NCI-H526 (cell line): Measurements from ENCODE around the gene MAP3K5.
"Not testable (repeated sequence)": the region's sequence is repeated elsewhere in the genome, so short reads cannot be mapped to it uniquely, and the experiment has no call there.

ENCODE experiments used
- DNase-seq, 2 experiments: peaks; one replicate each; lab custom pipeline; 2025; lab: John Stamatoyannopoulos, UW

Gene MAP3K5, protein sequence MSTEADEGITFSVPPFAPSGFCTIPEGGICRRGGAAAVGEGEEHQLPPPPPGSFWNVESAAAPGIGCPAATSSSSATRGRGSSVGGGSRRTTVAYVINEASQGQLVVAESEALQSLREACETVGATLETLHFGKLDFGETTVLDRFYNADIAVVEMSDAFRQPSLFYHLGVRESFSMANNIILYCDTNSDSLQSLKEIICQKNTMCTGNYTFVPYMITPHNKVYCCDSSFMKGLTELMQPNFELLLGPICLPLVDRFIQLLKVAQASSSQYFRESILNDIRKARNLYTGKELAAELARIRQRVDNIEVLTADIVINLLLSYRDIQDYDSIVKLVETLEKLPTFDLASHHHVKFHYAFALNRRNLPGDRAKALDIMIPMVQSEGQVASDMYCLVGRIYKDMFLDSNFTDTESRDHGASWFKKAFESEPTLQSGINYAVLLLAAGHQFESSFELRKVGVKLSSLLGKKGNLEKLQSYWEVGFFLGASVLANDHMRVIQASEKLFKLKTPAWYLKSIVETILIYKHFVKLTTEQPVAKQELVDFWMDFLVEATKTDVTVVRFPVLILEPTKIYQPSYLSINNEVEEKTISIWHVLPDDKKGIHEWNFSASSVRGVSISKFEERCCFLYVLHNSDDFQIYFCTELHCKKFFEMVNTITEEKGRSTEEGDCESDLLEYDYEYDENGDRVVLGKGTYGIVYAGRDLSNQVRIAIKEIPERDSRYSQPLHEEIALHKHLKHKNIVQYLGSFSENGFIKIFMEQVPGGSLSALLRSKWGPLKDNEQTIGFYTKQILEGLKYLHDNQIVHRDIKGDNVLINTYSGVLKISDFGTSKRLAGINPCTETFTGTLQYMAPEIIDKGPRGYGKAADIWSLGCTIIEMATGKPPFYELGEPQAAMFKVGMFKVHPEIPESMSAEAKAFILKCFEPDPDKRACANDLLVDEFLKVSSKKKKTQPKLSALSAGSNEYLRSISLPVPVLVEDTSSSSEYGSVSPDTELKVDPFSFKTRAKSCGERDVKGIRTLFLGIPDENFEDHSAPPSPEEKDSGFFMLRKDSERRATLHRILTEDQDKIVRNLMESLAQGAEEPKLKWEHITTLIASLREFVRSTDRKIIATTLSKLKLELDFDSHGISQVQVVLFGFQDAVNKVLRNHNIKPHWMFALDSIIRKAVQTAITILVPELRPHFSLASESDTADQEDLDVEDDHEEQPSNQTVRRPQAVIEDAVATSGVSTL (N-terminal part only)

DNA sequence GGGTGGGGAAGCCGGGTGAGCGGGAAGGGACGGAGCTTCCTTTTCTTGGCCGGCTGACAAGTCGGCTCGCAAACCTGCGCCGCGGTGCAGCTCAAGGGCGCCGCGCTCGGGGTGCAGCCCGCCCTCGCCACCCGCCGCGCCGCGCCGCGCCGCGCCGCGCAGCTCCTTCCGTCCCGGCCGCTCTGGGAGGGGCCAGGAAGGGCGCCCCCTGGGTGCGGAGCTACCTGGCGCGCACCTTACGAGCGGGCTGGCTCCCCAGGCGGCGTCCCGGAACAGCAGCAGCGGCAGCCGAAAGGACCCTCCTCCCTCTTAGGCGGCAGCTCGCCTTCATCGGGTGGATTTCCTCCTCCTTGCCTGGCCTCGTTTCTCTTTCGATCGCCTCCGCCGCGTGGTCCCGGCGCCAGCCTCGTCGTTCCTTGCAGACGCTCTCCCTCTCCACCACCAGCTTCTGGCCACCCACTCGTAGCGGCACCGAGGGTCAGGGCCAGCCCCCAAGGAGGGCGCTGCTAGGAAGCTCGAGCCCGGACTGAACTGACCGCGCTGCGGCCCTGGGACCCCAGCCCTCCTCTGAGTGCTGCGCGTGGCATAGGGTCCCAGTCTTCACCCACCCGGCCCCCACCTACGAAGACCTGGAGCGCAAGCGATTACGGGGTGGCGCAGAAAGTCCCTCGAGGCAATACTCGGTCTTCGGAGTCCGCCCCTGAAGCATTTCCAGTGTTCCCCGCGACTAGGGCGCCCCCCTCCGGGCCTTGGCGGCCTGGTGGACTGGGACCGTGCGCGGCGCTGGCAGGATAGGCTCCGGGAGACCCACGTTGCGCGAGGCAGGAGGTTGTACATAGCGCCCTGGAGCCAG lies at the start of gene MAP3K5:
Gene MAP3K5 (minus strand): TSS at position 68 of the 853 bp plus-strand sequence. CDS start 320 bp downstream, outside the sequence.
- DNase-seq = peak; percentile 77 to 94

DNA sequence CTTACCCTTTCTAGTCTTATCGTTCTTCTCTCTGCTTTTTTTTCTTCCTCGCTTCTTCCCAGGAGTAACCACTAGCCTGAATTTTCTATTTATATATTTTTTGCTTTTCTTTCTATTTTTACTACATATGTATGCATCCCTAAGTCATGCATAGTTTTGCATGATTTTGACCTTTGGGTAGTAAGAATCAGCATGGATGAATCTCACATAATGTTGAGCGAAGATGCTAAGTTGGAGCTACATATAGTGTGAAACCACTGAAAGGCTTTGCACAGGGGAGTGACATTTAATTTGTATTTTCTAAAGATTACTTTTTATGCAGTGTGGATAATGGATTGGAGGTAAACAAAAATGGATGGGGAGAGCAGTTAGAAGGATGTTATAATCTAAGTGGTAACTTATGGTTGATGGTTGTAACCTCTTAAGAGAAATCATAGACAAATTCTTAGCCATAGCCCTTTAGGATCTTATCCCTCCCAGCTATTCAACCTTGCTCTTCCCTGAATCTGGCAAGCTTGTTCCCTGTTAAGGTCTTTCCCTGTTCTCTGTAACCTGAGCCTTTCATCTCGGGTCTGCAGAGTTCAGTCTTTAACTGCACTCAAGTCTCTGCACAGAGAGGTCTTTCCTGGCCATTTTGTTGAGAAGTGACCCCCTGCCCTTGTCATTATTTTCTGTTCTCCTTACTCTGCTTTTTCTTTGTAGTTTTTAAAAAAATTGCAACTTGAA lies 48.2 kb upstream of the MAP3K5 start:
- DNase-seq = no peak

DNA sequence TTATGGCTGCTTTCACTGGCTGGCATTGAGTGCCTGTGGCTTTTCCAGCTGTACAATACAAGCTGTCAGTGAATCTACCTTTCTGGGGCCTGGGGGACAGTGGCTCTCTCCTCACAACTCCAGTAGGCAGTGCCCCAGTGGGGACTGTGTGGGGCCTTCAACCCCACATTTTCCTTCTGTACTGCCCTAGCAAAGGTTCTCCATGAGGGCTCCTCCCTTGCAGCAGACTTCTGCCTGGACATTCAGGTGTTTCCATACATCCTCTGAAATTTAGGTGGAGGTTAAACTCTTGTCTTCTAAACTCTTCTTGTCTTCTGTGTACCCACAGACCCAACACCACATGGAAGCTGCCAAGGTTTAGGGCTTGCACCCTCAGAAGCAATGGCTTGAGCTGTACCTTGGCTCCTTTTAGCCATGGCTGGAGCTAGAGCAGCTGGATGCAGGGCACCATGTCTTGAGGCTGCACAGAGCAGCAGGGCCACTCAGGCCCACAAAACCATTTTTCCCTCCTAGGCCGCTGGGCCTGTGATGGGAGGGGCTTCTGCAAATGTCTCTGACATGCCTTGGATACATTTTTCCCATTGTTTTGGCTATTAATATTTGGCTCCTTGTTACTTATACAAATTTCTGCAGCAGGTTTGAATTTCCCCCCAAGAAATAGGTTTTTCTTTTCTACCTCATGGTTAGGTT lies 39.7 kb upstream of the MAP3K5 start:
- DNase-seq = no peak

DNA sequence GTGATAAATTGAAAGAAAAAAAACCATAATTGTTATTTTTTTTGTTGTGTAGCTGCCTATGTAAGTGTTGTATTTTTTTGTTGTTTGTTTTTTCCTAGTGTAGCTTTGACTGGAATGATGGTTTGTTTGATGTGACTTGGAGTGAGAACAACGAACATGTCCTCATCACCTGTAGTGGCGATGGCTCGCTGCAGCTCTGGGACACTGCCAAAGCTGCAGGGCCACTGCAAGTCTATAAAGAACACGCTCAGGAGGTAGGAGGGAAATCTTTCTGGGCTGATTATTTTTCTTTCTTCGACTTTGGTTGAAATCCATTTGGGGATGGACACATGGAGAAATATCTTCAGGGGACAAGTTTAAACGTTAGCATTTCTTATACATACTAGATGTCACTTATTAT lies 33.9 kb upstream of the MAP3K5 start:
- no peak for DNase-seq

DNA sequence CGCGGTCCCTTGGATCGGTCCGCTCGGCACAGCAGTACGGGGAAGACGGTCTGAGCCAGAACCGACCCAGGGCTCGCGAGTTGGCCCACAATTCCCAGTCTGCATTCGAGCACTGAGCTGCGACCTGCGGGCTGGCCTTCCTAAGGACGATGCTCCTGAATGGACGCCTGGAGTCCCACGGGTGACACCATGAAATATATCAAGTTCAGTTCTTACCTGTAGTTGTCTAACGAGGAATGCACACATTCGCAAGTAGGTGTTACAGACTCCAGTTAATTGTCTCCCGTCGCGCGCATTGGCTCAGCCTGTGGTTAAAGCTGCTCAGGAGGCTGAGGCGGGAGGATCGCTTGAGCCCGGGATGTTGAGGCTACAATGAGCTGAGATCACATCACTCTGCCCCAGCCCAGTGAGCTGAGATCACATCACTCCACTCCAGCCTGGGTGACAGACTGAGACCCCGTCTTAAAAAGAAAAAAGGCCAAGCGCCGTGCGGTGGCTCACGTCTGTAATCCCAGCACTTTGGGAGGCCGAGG lies 30.9 kb upstream of the MAP3K5 start:
- no peak for DNase-seq

DNA sequence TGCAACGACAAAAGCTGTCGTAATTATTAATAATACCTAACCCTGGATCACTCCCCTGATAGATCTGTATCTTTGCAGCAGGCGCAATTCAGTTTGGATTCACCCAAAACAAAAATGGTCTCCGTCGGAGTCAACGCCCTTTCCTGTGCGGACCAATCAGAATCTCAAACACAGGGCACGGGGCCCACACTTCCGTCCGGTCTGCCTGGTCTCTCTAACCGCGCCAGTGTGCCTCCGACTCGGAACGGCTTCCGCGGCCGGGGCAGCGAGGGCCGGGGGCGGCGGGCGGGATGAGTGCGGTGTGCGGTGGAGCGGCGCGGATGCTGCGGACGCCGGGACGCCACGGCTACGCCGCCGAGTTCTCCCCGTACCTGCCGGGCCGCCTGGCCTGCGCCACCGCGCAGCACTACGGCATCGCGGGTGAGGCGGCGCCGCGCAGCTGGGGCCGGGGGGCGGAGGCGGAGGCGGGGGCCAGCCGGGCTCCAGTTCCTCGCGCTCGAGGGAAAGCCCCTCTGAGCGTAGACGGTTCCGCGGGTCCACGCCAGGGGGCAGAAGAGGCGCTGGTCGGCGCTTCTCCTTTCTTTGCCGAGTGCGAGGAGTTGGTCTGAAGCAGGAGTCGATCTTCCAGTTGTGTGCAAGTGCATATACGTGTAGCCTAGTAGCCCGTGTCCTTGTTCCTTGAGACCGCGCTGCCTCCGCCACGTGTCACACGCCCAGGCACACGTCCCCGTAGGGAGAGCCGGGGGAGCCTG lies 30.3 kb upstream of the MAP3K5 start, which contains the start of gene PEX7:
Gene PEX7 (plus strand): TSS at position 217 of the 752 bp plus-strand sequence. CDS start 74 bp downstream, at position 291.
- DNase-seq = peak; percentile 83 to 93

DNA sequence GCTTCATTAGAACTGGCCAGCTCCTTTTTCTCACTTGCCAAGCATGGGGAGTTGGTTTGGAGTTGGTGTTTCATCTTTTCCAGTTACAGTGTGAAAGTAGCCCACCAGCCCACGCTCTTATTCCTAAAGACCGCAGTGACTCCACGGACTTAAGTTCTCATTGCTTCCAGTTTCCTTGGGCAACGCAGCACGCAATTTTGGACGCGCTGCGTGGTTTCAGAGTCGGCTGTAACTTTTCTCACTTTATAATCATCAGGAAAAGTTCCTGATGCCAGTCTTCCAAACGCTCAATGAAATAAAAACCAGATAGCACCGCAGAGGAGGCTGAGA lies 29.7 kb upstream of the MAP3K5 start:
- DNase-seq = peak; percentile 41 to 50

DNA sequence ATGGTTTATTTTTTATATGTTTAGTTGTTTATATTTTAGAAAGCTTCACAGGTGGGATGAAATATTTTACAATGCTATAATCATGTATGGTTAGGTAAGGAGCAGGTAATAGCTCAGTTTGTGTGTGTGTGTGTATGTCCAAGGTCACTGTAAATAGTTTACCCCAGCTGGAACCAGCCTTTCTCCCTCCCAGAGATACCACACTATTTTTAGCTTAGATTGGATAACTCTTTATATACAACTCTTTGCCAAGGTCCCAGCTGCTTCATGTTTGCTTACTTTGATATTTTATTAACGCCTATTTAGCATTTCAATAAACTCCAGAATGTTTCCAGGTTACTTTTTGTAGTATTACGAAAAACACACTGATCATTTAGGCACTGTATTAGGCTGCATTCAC lies 28.3 kb upstream of the MAP3K5 start:
- DNase-seq = no peak

DNA sequence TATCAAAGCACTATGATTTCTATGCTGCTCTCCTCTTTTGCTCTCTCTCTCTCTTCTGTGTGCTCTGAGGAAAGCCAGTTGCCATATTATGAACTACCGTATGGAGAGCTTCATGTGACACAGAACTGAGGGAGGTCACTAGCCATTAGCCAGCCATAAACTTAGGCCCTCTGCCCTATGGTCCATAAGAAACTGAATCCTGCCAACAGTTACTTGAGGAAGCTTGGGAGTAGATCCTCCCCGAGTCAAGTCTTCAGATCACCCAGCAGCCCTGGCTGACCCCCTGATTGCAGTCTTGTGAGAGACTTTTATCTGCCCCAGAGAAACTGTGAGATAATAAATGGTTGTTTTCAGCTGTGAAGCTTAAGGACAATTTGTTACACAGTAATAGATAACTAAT lies 24.4 kb upstream of the MAP3K5 start:
- no peak for DNase-seq

DNA sequence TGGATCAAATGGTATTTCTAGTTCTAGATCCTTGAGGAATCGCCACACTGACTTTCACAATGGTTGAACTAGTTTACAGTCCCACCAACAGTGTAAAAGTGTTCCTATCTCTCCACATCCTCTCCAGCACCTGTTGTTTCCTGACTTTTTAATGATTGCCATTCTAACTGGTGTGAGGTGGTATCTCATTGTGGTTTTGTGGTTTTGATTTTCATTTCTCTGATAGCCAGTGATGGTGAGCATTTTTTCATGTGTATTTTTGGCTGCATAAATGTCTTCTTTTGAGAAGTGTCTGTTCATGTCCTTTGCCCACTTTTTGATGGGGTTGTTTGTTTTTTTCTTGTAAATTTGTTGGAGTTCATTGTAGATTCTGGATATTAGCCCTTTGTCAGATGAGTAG lies 23.3 kb upstream of the MAP3K5 start:
- not testable (repeated sequence) for DNase-seq

DNA sequence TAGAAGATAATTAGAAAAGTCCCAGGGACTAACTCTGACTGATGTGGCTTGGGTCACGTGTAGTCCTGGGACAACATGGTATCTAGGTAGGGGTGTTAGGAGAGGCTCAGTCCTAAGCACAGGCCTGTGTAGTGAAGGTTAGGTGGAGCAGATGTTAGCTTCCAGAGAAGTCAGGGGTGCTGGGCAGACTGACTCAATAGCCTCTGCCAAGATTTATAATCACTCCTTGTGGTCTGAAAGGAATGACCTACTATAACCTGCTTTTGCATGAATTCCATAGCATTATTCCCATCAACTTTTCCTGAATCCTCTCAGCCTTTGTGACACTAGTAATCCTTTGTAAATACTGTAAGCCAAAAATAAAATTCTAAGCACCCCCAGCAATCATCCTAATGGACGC lies 19.9 kb upstream of the MAP3K5 start:
- no peak for DNase-seq

DNA sequence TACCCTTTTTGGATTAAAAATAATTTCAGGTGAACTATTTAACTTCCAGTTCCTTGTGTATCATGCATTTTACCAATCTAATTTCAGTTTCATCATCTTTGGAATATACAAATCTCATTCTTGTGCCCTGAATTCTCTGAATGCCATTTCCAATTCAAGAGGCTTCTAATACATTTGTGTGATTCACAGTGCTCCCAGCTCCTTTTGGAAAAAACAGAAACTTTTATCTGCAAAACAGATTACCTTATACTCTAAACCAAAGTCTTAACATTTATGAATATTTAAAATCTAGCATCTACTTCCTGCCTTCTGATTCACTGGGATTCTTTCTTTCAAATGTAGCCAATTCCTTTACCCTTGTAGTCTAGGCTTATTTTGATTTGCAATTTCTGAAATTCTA lies 19.0 kb upstream of the MAP3K5 start:
- no peak for DNase-seq

DNA sequence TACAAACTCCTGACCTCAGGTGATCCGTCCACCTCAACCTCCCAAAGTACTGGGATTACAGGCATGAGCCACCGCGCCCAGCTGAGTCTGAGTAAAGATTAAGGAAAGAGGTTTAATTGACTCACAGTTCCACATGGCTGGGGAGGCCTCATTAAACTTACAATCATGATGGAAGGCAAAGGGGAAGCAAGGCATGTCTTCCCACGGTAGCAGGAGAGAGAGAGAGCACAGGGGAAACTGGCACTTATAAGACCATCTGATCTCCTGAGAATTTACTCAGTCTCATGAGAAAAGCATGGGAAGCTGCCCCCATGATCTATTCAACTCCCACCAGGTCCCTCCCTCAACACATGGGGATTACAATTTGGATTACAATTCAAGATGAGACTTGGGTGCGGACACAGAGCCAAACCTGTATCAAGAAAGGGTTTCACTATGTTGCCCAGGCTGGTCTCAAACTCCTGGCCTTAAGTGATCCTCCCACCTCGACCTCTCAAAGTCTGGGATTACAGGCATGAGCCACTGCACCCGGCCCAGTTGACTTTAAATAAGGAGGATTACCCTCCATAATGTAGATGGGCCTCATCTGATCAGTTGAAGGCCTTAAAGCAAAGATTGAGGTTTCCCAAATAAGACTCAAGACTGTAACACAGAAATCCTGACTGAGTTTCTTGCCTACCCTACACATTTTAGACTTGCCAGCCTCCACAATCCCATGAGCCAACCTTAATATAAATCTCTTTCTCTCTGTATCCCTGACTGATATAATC lies 17.0 kb upstream of the MAP3K5 start:
- no peak for DNase-seq

DNA sequence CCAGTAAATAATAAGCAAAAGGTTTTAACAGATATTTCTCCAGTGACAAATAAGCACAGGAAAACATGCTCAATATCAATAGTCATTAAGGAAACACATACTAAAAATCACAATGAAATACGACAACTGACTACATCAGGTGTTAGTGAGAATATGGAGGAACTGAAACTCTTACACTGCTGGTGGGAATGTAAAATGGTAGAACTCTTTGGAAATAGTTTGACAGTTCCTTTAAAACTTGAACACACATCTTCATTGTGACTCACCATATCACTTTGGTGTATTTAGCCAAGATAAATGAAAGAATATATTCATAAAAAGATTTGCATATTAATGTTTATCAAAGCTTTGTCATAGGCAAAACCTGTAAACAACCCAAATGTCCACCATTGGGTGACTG lies 11.3 kb upstream of the MAP3K5 start:
- no peak for DNase-seq

DNA sequence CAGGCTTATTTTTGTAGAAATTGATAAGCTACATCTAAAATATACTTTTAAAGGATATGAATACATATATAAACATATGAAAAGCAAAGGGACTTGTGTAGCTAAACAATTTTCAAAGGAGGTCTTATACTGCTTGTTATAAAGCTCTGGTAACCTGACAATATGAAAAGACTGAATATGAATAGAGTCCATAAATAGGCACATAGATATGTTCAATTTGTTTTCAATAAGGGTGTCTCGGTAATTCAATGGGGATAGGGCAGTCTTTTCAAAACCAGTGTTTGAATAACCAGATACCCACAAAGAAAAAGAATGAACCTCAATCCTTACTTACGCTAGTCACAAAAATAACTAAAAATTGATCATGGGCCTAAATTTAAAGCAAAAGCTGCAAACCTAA lies 9.3 kb upstream of the MAP3K5 start:
- DNase-seq = no peak

DNA sequence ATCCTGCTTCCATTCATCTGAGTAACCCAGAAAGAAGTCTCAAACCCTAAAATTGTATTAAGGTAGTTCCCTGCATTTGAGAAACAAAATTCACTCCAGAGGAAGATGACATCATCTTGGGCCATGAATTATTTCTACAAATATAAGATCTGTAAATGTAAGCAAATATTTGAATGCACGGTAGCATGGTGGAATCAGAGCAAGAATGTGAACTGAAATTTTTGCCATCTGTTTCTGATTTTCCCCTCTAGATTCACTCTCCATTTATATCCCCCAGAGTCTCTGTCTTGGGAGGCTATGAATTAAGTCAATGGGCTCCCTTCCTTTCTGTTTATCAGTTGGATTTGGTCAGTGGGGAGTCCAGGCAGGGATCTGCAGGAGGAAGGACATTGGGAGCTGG lies 5.8 kb upstream of the MAP3K5 start:
- no peak for DNase-seq

DNA sequence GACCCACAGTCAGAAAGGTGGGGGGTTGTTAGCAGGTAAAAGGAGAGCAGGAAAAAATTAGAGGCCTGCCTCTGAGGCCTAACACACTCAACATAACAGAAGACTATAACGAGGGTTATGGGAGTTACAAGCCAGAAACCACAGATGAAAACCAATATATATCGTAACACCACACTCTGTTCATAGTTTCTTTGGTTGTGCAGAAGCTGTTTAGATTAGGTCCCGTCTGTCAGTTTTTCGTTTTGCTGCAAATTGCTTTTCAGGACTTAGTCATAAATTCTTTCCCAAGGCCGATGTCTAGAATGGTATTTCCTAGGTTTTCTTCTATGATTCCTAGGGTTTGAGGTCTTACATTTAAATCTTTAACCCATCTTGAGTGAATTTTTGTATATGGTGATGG lies 3.7 kb upstream of the MAP3K5 start:
- DNase-seq = no peak

DNA sequence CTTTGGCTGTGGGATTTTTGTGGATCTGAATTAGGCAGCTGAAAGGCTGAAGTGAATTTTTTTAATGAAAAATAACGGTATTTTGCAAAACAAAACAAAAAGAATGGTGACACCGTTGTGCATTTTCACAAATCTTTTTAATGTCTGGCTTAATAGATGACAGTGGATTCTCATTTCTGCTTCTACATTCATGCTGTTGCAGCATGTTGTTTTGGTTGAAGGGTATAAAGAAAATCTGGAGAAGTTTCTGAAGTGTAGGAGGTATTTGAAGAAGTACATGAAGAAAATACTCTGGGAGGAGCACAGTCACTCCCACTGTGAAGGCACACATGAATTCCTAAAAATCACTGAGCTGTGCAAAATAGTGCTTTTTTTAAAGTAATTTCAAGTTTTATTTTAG lies 3.1 kb upstream of the MAP3K5 start:
- no peak for DNase-seq
